HG03196 (cell line): ENCODE data around the gene DHX57.
A peak's percentile ranks its signal among the peaks of the same experiment; 100 is the strongest.

ENCODE experiments used
- ATAC-seq: cut with Tn5 transposase; IDR thresholded peaks from one replicate; pipeline ENCODE4 v1.9.1; 2021; ENCODE audit not compliant: unreplicated experiment

DHX57 gene, protein sequence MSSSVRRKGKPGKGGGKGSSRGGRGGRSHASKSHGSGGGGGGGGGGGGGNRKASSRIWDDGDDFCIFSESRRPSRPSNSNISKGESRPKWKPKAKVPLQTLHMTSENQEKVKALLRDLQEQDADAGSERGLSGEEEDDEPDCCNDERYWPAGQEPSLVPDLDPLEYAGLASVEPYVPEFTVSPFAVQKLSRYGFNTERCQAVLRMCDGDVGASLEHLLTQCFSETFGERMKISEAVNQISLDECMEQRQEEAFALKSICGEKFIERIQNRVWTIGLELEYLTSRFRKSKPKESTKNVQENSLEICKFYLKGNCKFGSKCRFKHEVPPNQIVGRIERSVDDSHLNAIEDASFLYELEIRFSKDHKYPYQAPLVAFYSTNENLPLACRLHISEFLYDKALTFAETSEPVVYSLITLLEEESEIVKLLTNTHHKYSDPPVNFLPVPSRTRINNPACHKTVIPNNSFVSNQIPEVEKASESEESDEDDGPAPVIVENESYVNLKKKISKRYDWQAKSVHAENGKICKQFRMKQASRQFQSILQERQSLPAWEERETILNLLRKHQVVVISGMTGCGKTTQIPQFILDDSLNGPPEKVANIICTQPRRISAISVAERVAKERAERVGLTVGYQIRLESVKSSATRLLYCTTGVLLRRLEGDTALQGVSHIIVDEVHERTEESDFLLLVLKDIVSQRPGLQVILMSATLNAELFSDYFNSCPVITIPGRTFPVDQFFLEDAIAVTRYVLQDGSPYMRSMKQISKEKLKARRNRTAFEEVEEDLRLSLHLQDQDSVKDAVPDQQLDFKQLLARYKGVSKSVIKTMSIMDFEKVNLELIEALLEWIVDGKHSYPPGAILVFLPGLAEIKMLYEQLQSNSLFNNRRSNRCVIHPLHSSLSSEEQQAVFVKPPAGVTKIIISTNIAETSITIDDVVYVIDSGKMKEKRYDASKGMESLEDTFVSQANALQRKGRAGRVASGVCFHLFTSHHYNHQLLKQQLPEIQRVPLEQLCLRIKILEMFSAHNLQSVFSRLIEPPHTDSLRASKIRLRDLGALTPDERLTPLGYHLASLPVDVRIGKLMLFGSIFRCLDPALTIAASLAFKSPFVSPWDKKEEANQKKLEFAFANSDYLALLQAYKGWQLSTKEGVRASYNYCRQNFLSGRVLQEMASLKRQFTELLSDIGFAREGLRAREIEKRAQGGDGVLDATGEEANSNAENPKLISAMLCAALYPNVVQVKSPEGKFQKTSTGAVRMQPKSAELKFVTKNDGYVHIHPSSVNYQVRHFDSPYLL (N-terminal part only)

DNA sequence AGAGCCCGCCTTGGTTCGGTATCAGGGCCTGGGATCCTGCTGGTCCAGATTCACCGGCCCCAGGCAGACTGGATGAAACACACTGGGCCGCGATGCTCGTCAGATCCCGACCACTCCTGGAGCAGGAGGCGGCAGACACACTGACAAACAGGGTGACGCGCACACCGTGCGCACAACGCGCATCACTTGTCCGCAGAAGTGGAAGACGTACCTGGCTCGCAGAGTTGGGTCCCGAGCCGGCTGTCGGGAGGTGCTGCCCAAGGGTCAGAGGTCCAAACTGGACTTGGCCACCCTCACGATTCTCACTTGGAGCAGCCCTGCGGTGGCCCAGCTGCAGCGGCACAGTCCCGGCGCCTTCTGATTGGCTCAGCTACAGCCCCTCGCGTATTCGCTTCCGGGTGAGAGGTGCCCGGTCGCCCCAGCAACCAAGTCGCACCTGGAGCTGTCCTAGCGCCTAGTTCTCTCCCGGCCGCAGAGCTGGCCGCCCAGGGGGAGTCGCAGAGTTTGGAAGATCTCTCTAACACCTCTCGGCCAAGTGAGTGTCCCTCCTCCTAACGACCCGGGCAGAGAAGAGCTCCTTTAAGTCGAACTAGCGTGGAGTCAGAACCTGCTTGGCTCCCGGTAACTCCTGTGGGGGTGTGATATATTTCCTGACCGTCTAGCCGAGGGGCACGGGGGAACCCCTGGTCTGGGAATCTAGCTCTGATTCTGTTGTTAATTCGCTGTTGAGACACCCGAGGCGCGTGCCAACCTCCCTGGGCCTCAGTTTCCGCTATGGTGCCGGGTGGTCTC lies at the start of gene DHX57, which contains the start of gene MORN2:
Gene DHX57 (minus strand): TSS at position 359 of the 792 bp plus-strand sequence. CDS start 7,529 bp downstream, outside the sequence.
Gene MORN2 (plus strand): TSS at position 401 of the 792 bp plus-strand sequence.
- ATAC-seq, result peak; percentile 100

DNA sequence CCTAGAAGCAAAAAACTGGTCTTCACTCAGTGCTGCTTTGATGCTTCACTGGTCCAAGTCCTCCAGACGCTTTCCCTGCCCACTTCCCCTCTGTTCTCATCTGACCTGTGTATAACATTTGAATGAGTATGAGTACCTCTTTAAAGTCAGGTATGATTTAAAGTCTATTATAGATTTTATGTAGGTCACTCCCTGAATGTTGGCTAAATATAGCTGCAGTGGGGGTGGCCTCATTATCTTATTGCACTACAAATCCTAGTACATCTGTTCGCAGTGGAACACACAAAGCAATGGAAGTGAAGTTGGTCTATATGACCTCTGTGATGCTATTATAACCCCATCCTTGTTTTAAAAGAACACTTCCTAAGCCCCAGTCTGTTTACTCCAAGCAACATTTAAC lies 47.2 kb upstream of the DHX57 start:
- ATAC-seq, result no peak

DNA sequence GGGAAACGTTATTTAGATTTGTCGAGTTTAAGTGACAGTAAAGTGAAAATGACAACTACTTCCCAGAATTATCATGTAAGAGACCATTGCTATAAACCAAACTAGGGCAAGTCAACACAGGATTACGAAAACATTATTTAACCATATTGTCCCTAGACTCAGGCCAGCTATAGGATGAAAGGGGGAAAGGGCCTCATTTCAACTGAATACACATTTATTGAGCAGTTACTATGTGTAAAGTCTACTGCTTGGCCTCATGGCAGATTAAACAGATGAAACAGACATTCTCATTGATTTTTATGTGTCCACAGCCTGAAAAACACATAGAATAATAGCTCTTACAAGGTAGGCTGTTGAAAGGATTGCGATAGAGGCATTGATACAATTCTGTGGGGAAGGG lies 46.7 kb upstream of the DHX57 start:
- ATAC-seq, result no peak

DNA sequence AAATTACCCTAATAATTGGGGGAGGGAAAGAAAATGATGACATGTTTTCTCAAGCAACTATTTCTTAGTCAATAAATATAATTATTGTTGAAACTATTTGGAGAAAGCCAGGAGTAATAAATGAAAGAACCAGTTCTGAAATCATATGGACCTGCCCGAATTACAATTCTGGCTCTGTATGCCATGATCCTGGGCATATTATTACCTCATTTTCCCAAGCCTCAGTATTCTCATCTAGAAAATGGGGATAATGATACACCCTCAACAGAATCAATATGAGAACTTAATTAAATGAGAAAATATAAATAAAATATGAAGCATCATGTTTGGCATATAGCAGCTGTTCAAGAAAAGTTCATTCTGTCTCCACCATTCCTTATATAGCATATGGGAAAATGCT lies 36.9 kb upstream of the DHX57 start:
- no peak for ATAC-seq

DNA sequence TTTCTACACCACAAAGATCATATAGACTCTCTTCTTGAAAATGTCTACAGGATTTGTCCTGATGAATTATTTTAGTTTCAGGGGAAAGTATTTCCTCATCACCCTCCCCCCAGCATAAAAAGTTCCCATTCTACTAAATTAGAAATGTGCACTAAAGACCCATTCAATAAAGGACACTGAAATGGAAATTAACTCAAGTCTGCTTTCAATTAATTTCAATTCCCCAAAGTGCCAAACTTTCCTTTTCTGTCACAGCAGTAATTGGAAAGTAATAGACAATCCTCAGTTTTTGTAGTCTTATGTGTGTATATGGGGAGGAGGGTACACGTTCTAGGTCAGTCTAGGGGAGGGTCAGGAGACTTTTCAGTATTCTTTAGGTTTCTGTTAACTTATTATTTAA lies 35.5 kb upstream of the DHX57 start:
- no peak for ATAC-seq

DNA sequence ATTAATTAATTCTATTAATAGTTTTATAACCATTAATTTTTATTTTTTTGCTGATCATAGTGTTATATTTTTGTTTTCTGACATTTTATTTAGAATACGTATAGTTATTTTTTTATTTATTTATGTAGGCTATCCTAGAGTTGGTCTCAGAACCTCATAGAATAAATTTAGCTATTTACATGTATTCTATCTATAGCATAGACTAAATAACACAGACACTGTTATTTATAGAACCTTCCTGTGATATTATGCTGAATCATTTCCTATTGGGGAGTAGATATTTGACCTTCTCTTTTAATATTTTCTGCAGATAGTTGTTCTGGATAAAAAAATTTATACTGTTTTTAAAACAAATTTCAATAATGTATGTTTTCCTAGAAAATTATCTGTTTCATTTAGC lies 34.1 kb upstream of the DHX57 start:
- no peak for ATAC-seq

DNA sequence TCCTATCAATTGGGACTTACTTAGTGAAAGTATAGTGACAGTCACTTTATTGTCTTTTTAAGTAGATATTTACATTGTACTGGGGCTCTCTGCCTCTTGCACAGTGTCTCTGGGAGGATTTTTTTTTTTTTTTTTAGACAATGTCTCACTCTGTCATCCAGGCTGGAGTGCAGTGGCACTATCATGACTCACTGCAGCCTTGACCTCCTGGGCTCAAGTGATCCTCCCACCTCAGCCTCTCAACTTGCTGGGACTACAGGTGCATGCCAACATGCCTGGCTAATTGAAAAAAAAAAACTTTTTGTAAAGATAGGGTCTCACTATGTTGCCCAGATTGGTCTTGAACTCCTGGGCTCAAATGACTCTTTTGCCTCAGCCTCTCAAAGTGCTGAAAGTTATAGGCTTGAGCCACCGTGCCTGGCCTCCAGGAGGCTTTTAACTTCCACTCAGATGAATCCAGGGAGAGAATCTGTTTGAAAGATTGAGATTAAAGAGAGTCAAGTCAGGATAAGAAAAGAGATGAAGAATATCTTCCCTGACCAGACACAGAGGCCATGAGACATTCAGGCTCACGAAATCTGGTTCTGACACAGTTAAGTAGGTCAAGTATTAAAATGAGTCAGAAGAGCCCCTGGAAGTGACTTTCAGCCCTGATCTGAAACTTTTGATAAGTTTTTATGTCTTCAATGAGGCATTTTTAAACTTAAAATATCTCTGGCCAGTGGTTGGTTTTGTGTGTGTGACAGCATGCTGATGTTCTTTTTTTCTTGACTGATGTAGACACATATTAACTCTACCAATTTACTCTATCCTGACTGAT lies 32.2 kb upstream of the DHX57 start:
- peak; percentile 81 for ATAC-seq

DNA sequence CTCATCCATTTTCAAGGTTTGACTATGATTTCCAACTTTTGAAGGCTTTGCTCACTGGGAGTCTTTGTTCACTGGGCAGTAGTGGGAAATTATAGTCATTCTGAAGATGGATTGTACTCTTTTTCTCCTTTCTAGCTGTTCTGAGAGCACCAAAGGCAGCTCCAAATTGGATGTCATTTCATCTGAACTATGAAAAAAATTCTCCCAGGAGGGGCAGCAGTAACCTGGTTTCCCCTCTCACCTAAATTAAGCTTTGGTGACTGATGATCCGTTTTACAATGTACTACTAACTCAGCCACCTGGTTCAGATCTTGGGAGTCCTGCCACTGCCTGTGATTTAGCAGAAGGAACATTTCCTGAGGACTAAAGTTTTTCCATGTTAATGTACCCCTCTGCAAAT lies 31.5 kb upstream of the DHX57 start:
- no peak for ATAC-seq

DNA sequence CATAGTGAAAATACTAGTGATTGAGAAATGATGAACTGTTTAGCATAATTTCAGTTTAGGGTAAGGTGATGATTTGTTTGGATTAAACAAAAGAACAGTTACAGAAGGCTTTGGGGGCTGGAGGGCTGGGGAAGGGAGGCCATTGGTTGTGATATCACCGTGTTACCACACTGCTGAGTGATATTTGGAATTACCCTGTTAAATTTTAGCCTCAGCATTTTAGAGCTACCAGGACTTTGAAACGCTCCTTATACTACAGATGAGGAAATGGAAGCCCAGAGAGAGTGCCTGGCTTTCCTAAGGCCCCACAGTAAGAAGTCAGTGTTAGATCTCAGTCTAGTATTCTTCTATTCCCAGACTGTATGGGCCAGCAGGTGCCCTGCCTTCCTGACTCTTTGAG lies 29.5 kb upstream of the DHX57 start:
- ATAC-seq, result no peak

DNA sequence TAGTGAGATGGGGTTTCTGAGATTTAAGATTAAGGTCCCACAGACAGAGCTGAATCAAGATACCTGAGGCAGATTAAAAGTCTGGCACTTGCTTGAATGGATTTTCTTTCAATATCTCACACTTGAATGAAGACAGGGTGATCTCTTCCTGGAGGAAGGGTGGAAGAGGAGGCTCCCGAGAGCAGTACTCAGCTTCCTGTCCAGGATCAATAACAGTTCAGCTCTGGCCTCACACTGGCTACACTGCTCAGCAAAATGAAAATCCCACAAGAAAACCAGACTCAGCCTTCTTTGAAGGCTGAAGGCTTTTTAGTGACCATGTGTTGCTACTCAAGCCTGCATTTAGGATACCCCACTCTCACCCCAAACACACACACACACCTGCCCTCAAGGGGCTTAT lies 25.0 kb upstream of the DHX57 start:
- no peak for ATAC-seq

DNA sequence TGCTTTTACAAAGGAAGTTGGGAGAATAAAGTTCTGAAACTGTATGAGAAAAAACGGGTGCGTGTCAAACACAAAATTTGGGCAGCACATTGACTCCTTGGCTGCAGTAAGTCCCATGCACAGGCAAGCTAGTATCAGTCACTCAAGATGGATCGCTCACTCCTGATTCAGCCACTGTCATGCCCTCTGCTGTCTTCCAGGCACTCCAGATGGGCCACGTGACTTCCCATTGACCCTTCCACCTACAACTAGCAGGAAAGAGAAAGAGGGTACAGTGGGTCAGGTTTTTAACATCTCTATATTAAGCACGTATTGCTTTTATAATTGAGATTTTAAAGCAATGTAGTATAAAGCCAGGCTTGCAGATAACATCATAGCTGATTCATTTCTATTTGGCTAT lies 22.5 kb upstream of the DHX57 start:
- ATAC-seq, result no peak

DNA sequence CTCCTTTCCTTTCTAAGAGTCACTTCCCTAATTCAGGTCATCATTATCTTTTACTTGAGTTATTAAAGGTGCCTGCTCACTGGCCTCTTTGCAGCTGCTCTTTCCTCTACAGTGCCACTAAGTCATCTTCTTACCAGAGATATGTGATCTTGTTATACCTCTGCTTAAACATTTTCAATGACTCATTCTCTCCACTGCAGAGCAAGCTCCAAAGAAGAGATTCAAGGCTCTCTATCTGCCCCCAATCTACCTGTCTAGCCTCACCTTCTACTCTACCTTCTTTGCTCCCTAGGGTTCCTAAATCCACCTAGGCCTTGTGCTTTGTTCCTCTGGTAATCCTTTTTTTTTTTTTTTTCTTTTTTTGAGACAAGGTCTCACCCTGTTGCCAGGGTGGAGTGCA lies 17.1 kb upstream of the DHX57 start:
- ATAC-seq, result no peak

DNA sequence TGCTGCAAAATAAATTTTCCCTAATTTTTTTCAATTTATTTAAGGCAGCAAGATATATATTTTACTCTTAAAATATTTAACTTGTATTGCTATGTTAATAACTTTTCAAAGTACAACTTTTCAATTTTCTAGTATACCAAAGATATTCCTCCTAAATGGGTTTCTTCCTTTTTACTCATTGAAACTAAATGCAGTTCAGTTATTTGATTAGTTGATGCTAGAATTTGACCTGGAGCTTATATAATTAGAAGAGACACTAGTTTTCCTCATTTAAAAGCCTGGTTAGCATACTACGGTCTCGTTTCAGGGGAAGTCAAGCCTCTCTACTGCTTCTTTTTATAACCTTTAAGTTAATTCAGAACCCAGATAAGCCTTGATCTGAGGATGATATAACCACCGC lies 13.8 kb upstream of the DHX57 start, which contains the start of gene ARHGEF33:
Gene ARHGEF33 (plus strand): TSS at position 301 of the 400 bp plus-strand sequence. CDS start 29,573 bp downstream, outside the sequence.
- no peak for ATAC-seq

DNA sequence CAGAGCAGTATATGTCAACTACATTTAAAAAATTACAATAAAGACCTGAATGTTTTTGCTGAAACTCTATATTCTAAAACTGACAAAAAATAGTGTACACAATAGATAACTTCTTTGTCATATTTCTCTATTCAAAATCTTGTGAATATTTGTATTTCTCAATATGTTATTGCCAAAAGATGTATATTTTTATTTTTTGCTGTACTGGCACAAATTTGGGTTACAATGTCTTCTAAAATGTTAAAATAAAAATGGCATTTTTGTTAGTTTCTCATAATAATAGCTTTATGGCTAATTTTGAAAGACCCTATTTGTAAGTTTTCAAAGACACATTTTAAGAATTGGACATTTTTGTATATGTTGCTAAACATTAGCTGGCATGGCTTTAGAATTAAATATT lies 13.3 kb upstream of the DHX57 start:
- no peak for ATAC-seq

DNA sequence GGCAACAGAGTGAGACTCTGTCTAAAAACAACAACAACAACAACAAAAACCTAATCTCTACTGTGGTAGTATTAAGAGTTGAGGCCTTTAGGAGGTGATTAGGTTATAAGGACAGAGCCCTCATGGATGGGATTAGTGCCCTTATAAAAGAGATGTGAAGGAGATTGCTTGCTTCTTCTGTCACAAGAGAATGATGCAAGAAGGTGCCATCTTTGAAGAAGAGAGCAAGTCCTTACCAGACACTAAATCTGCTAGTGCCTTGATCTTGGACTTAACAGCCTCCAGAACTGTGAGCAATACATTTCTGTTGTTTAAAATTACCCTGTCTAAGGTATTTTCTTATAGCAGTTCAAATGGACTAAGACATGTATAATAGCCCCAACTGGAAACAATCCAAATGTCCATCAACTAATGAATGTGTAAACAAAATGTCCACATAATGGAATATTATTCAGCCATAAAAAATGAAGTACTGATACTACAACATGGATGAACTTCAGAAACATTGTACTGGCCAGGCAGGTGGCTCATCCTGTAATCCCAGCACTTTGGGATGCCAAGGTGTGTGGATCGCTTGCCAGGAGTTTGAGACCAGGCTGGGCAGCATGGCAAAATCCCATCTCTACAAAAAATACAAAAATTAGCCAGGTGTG lies 12.3 kb upstream of the DHX57 start:
- ATAC-seq, result no peak

DNA sequence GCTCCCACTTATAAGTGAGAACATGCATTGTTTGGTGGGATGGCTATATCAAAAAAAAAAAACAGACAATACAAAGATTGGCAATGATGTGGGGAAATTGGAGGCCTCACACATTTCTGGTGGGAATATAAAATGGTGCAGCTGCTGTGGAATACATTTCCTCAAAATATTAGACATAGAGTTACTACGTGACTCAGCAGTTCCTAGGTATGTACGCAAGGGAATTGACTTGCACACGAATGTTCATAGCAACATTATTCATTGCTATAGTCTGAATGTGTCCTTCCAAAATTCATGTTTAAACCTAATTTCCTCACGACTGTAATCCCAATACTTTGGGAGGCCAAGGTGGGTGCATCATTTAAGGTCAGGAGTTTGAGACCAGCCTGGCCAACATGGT lies 11.6 kb upstream of the DHX57 start:
- no peak for ATAC-seq

DNA sequence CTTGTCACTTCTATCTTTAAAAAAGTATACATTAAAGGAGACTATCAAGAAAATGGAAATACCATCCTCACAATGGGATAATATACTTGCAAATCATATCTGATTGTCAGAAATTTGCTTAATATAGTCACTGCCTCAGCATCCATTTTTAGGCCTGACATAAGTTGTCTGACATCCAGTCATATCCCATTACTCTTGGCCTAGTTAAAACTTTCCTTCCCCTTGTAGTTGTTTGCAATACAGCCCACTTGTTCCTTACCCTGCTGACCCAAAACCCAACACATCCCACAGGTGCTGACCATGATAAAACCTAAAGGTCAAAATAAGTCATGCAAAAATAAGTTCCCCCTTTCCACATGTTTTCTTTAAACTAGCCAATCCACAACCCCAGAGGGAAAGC lies 10.3 kb upstream of the DHX57 start:
- ATAC-seq, result no peak

DNA sequence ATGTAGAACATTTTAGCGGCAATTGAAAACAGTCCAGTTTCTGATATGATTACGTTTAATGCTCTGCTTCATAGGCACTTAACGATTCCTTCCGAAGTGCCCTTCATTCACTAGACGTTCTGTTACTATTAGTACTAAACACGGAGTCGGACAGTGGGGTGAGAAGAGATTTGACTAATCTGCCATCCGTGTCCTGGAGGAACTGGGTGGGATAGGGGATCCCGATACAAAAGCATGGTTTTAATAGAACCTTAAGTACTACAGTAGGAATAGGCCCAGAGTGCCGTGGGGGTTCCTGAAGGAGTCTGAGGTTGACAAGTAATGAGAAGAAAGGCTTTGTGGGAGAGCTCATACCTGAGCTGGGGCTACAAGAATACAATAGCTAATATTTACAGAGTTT lies 673 bp upstream of the DHX57 start:
- ATAC-seq, result no peak

DNA sequence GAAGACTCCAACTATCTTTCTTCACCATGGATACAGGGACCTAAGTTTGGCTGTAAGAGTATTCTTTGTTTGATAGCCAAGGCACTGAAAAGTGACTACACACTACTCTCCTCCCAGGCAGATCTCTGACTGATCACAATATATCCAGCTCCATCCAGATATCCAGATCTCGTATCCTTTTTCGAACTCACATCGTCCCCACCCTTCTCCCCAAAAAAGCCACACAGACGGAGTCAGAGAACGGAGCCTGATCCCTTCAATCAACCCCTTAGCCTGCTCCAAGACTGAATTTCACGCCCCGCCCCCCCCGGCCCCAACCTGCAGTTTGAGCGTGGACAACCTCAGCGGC lies 533 bp downstream of the DHX57 start:
- no peak for ATAC-seq
